GM12864 (cell line): Measurements from ENCODE around the gene HSP90AA1.
"Not testable (repeated sequence)": the region's sequence is repeated elsewhere in the genome, so short reads cannot be mapped to it uniquely, and the experiment has no call there.

ENCODE experiments used
- DNase-seq: peaks from one replicate; pipeline ENCODE4 v3.0.0-alpha.2; 2011; ENCODE audit warnings: low read depth
- H3K4me3 ChIP-seq: 2 replicates; pipeline ENCODE4 v1.5.1; 2011; ENCODE audit warnings: mild to moderate bottlenecking, low read depth, low read length, control low read depth
- CTCF ChIP-seq: IDR thresholded peaks from 2 replicates; pipeline ENCODE4 v1.5.1; 2011; ENCODE audit warnings: low read depth, mild to moderate bottlenecking, moderate library complexity, low read length, control low read depth, inconsistent platforms; ENCODE audit errors: missing control alignments

Gene HSP90AA1

DNA sequence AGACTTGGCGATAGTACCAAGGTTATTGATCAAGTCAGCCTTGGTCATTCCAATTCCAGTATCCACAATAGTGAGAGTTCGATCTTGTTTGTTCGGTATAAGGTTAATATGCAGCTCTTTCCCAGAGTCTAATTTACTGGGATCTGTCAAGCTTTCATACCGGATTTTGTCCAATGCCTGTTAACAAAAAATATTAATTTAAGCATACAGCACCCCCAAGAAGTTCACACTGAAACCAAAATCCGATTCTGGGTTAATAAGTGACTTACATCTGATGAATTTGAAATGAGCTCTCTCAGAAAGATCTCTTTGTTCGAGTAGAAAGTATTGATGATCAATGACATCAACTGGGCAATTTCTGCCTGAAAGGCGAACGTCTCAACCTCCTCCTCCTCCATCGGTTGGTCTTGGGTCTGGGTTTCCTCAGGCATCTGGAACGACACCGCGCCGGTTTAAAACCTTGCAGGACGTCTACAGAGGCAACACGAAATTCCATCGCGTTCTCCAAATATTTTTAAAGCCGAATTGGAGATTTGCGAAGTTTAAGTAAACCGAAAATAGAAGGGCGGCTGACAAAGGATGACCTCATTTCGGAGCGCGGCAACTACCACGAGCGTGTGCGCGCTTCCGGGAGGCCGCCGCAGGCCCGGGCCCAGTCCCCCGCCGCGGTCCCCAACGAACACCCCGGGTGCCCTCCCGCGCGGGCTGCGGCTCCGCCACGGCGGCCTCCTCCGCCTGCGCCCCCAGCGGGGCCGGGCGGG lies 716 bp downstream of the HSP90AA1 start:
- no peak for DNase-seq
- H3K4me3 ChIP-seq, result peak overlapping the region; percentile 82
- TF ChIP-seq CTCF, result no peak

DNA sequence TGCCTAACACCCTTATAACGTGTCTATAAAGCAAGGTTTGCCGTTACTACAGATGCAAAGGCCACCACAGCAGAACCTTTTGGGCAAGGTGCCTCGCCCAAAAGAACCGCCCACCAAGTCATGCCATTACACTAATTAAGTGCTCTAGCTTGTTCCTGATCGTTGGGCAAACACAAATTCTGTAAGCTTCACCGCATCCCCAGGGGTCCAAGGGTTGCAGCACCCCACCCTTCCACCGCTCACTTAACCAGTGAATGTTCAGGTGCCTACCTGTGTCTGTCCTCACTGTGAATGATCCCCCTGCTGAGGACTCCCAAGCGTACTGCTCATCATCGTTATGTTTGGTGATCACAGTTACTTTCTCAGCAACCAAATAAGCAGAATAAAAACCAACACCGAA lies 1.4 kb downstream of the HSP90AA1 start:
- no peak for TF ChIP-seq CTCF
- no peak for DNase-seq
- peak overlapping the region; percentile 82 for H3K4me3 ChIP-seq

GRCh38 chr14:102084931-102085330 lies 1.9 kb downstream of the HSP90AA1 start:
- DNase-seq, result no peak
- peak overlapping the region; percentile 82 for H3K4me3 ChIP-seq
- TF ChIP-seq CTCF, result no peak

GRCh38 chr14:102084522-102084921 lies 2.3 kb downstream of the HSP90AA1 start:
- DNase-seq, result not testable (repeated sequence)
- peak overlapping the region; percentile 82 for H3K4me3 ChIP-seq

- H3K4me3 ChIP-seq, result no peak overlapping the region
- no peak for TF ChIP-seq CTCF
- no peak for DNase-seq
These were observed 5.4 kb downstream of the HSP90AA1 start for GRCh38 chr14:102081231-102082080.

DNA sequence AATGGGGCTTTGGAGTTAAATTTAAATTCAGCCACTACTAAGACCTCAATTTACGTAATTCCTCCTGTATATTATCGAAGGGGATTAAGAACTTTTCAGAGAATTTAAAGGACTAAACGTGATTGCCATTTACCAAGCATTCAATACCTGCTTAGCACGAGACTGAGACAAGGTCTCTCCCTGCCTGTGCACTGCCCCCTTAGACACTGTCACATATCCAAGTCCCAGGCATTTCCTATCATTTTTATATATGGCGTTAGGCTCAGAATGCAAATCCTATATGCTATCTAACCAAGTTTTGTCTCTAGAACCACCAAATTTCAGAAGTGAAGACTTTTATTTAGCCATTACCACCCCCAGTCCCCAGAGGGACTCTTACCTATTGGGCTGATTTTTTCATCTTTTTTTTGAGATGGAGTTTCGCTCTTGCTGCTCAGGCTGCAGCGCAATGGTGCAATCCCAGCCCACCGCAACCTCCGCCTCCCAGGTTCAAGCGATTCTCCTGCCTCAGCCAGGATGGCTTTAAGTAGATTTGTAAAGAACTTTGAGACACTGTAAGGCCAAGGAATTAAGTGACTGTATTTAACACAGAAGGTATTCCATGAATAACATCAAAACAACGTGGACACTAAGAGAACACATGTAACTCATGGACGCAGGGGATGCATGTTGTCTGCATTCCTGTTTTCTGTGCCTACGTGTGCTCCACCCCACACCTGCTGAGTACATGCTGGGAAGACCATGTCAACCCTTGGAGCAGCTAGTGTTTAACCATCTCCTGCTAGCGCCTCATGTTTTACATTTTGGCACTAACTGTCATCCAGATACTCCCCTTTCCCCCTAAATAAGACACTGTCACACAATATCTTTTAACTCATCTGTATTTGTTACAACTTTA lies 6.4 kb downstream of the HSP90AA1 start:
- no peak for DNase-seq
- TF ChIP-seq CTCF, result no peak
- H3K4me3 ChIP-seq, result no peak overlapping the region

- TF ChIP-seq CTCF, result no peak
- no peak for DNase-seq
- no peak overlapping the region for H3K4me3 ChIP-seq
These were observed 7.2 kb downstream of the HSP90AA1 start for GRCh38 chr14:102079700-102079979.
